Anterior cingulate cortex (tissue), 58 donors: ENCODE data around the gene FBN2.

Experiments
- DNase-seq, 58 donors: peaks; one replicate each; lab custom pipeline; 2025; lab: John Stamatoyannopoulos, UW

FBN2 gene

DNA sequence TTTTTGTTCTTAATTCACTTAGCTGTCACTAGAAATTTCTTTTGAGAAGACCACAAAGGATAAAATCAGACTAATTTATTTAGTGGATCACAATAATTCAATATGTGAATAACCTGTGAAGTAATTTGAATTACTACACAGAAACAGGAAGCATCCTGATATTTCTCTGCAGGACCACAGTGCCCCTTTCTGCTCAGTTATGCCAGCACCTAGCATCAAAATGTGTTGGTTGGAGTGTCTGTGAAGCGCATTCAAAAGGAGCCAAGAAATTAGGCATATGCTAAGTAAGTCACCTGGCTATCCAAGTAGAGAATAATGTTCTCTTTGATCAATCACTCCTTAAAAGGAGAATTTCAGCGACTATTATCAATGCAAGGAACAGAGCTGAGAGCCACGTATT, 267.0 kb downstream of the FBN2 start:
- DNase-seq: no peak

GRCh38 chr5:128264564-128265360, 273.3 kb downstream of the FBN2 start:
- DNase-seq: no peak

GRCh38 chr5:128263357-128263756, 274.7 kb downstream of the FBN2 start:
- DNase-seq: no peak

DNA sequence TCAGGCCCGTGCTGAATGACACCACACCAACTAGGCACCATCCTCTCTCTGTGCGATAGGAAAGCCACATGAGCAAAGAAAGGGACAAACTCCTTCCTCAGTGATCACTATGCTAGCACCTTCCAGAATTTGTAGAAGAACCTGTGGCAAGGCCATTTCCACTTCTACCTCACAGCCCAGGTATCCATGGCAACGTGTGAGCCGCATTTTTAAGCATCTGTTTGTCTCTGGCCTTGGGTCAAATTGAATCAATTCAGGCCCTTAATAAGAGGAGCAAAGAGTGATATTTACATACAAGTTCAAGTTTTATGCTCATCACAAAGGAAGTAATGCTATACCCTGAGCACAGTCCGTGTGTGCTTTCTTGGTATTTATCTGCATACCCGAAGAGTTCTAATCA, 275.1 kb downstream of the FBN2 start:
- no peak for DNase-seq

- DNase-seq: no peak
Measured at GRCh38 chr5:128259607-128260021, 278.4 kb downstream of the FBN2 start.

GRCh38 chr5:128258372-128258771, 279.7 kb downstream of the FBN2 start:
- no peak for DNase-seq

- no peak for DNase-seq
Measured at GRCh38 chr5:128257076-128257475, 281.0 kb downstream of the FBN2 start.

GRCh38 chr5:128254789-128255188, 283.3 kb downstream of the FBN2 start:
- DNase-seq: no peak

DNA sequence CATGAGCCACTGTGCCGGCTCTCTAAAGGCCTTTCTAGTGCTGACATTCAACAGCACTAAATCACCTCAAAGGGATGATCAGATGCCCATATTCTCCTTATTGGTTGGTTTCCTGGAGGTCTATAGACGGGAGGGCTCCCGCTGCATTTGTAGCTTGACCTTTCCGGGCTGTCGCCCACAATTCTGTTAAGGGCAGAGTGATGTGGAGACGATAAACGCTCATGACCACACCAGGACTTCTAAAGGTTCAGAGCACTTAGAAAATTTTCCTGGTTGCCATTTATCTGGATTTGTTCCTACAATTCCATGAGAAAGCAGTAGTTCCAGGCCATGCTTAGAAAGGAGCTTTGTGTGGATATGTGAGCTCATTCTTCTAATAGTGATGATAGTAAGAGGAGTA, 284.2 kb downstream of the FBN2 start:
- no peak for DNase-seq

GRCh38 chr5:128253161-128253560, 284.9 kb downstream of the FBN2 start:
- DNase-seq: no peak

- DNase-seq: no peak
Measured at GRCh38 chr5:128252756-128253155, 285.3 kb downstream of the FBN2 start.

DNA sequence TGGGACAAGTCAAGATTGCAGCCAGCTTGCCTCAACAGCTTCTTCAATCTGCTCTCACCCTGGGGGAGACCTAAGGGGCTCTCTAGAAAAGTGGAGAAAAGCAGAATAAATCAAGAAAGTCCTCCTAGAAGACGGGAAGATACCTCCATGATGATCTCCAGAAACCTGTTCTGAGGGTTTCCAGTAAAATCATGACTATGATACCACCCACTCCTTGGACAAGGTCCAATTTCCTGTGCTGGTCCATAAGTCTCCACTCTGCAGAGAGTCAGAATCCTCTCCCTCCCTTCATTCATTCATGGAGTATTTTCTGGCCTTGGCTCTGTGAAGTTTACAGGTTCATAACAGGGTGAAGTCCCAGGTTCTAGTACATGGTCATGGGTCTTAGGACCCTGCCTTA, 285.8 kb downstream of the FBN2 start:
- DNase-seq: no peak

DNA sequence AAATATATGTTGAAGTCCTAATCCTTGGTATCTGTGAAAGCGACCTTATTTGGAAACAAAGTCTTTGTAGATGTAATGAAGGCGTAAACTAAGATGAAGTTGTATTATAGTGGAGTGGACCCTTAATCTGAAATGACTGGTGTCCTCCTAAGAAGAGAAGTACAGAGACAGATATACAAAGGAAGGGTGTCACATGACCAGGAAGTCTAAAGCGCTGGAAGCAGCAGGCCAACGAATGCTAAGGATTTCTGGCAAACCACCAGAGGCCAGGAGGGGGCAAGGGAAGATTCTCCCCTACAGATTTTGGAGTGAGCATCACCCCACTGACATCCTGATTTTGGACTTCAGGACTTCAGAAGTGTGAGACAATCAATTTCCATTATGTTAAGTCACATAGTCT, 292.1 kb downstream of the FBN2 start:
- no peak for DNase-seq

DNA sequence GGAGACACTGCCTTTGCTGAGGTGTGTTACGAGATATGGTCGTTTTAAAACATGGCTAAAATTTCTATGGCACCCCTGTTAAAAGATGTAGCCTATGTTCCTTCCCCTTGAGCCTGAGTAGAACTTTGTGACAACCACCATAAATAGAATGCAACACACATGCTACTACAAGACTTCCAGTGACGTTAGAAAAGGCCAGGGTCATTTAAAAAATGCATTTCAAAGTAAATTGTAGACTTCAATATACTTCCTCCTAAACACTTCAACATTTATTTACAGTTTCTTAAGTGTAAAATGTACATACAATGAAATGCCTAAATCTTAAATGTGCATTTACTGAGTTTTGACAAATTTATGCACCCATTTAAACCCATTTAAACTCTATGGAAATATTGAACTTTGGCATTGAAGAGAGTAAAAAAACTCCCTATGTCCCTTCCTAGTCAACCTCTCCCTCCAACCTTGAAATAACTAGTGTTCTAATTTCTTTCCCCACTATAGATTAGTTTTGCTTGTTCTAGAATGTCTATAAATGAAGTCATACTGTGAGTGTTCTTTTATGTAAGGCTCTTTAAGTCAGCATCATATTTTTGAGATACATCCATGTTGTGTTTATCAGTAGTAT, 294.0 kb downstream of the FBN2 start:
- DNase-seq: no peak

GRCh38 chr5:128241051-128241695, 296.9 kb downstream of the FBN2 start:
- no peak for DNase-seq

GRCh38 chr5:128237546-128237945, 300.5 kb downstream of the FBN2 start:
- no peak for DNase-seq

GRCh38 chr5:128237000-128237399, 301.0 kb downstream of the FBN2 start:
- no peak for DNase-seq

GRCh38 chr5:128236334-128236733, 301.7 kb downstream of the FBN2 start:
- DNase-seq: no peak

DNA sequence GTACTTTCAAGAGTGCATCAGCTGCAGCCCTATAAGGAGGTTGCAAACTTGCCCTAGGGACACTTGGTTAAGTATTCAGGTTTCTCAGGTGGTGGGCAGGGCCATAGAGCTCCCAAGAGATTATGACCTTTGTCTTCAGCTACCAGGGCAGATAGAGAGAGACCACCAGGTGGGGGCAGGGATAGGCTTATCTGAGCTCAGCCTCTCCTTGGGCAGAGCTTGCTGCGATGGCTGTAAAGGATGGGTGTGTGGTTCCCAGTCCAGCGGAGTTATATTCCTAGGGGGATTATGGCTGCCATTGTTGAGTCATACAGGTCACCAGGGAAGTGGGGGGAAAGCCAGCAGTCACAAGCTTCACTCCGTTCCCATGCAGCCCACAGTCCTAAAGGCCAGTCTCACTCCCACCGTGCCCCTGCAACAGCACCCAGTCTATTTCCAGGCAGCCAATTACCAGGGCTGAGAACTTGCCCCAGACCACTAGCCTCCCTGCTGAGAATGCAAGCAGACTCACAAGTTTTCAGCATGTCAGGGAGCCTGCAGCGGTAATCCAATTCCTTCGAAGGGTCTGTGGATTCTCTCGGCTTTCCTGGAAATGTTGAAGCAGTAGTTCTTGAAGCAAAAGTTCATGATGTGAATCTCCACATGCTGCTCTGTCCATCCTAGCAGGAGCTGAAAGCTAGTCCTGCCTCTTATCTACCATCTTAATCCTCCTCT, 303.0 kb downstream of the FBN2 start:
- no peak for DNase-seq

- peak in 1 of 58 donors; percentile 0 for DNase-seq
Measured at GRCh38 chr5:128228521-128228920, 309.5 kb downstream of the FBN2 start.

DNA sequence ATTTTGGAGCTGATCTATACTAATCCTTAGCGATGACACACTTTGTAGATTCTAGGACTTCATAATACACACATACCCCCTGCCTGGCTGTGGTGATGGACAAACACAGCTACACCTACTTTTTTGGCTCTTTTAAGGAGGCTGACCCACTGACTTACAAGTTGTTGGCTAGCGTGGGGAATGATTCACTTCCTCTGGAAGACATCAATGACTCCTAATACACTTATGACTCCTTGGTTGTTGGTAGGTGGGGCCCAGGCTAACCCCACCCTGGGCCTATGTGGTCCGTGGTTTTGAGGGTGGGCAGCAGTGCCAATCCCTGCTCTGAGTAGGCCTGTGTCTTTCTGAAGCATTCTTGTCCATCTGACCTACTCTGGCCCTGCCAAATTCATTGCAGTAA, 310.0 kb downstream of the FBN2 start:
- no peak for DNase-seq
